LoVo (cell line): ENCODE results near the gene HTATIP2.
"Not testable (repeated sequence)": the region's sequence is repeated elsewhere in the genome, so short reads cannot be mapped to it uniquely, and the experiment has no call there.

Experiments used
- DNase-seq: peaks from one replicate; pipeline ENCODE4 v3.0.0-alpha.2; 2016; ENCODE audit warnings: low spot score

HTATIP2 gene

DNA sequence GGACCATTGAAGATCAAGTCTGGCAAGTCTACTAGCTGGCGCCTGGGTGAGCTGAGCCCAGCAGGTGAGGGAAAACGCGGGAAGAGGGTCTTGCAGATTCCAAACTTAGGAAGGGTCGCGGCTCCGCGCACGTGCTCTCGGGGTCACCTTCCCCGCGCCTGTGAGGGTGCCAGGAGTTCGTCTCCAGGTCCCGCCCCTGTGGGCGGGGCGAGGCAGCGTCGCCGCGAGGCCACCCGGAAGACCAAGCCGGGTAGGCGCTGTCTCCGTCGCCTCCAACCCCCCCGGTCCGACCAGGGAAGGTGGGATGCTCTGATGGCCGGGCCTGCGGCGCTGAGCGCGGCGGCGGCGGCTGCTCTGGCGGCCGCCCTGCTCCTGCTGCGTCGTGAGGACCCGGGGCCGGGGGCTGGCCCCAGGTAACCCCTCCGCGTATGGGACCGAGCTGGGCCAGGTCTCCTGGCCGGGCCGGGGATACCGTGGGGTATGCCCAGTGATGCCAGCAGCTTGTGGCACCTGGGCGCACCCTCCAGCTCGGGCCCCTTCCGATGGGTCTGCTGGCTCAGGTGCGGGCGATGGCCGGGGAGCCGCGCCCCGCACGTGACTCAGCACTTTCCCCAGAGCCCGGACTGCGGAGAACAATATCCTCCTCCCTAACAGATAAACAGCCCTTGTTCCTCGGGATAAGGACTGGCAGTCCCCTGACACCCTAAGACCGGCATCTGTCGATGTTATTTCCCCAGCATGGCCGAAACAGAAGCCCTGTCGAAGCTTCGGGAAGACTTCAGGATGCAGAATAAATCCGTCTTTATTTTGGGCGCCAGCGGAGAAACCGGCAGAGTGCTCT, at the start of gene HTATIP2:
HTATIP2 (plus strand) TSS at position 215 of the 841 bp plus-strand sequence; CDS start at position 739, 524 bp downstream.
- peak; percentile 77 for DNase-seq

DNA sequence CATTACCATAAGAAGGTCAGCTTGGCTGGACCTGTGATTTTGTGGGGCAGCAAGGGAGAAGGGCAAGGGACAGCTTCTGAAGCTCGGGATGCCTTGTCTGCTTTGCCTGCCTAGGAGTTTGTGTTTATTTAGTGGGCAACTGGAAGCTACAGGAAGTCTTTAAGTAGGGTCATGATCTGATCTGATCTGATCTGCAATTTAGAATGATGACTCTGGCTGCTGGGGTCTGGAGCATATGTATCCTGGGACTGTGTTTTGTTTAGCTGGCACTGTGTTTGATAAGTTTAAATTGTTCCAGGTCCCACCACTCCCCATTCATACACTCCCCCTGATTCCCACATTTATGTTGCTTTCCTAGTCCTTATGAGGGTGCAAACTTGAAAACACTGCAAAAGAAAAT, 47.7 kb upstream of the HTATIP2 start:
- DNase-seq: no peak

DNA sequence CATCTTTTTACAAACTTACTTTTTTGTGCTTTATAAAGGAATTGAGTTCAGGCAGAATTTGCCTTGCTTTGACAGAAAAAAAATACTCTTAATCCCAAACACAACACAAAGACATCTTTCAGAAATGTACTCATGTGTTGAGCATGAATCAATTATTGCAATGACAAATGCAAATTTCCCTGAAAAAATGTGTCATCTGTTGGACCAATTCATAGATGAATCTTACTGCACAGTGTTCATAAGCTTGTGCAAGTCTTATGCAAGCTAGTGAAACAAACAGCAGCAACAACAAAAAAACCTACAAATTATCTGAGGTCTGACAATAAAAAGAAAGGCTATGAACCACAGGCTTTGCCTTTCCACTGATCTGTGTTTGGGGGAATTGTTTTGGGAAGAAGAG, 42.3 kb upstream of the HTATIP2 start:
- no peak for DNase-seq

DNA sequence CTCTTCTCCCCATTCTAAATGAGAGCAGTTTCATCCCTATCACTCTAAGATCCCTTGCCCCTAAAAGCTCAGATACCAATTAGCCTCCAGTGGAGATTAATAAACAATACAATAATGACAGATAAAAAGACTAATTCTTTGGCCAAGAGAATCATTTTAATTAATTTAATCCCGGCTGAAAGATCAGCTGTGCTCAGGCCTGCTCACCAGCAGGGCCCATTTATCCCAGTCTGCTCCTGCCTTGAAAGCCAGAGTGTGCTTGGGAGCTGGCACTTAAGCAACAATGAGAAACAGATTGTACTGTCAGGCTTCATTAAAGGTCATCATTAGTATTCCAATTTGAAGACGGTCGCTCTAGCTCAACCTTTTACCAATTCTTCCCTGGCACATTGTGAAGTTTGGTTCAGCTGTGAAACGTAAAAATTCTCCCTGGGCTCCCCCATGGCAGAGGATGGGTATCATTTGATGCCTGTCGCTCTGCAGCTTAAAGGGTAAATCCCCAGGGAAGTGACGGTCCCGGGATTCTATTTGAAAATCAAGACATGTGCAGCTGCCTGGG, 36.1 kb upstream of the HTATIP2 start:
- no peak for DNase-seq

DNA sequence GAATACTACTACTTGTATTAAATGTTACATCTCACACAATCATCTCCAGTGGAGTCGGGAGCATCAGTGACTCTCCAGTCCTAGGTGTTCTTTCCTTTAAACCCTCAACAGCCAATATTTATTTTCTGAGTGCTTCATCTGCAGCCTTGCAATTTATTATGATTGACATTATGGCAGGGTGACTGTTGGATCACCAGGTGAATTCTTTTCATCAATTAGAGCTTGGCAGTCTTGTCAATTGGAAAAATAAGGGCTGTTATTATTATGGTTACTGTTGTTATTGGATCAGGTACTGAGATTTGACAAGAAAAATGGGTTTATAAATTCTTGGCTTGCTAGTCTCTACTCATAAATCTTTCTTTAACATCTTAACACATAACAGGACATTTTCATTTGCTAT, 27.5 kb upstream of the HTATIP2 start:
- DNase-seq: no peak

DNA sequence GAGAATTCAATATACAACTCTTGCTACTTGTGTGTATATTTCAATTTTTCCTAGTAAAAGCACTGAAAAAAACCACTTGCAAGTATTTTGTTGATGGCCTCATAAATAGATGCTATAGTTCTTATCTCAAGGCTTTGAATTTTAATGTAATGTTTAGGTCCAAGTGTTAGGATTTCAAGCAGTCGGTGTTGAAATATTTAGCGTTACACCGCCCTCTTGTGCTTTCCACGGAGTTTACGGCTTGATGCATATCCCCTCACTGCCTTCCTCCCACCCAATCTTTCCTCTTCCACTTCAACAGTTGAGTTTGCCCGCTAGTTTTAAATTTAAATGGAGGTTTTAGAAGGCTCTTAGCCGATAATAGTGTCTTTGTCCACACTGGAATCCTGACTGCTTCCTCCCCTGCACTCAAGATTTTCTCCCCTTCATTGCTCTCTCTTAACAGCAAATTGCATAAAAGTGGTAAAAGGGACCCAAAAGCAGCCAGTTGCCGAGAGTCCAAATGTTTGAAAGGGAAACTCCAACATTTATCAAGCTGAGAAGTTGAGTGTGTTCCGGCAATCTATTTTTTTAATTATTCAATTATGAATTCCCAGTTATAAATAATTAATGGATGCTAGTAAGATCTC, 25.9 kb upstream of the HTATIP2 start:
- no peak for DNase-seq

DNA sequence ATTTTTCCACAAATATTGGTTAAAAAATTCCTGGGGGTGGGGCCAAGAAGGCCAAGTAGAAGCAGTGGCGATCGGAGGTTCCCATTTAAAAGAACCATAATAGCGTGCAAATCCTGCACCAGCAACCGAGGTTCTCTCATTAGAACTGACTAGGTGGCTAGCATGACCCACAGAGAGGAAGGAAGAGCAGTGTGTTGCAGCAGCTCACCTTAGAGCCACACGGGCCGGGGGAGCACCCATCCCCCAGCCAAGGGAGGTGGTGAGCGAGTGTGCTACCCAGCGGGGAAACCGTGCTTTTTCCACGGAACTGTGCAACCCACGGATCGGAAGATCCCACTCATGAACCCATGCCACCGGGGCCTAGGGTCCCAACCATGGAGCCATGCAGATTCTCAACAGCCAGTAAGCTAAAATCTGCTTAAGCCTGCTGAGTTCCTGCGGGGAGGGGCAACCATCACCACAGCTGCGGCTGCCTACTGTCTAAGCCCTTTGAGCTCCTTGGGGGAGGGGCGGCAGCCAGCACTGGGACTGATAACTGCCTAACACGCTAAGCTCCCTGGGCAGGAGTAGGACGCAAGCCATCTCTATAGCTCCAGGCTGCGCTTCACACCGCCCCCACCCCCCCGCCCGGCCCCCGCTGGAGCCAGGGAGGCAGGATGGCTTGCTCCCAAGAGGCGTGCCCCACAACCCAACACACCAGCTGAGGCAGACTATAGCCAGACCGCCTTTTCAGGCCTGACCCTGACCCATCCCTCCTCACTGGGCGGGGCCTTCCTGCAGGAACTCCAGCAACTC, 21.0 kb upstream of the HTATIP2 start:
- no peak for DNase-seq

DNA sequence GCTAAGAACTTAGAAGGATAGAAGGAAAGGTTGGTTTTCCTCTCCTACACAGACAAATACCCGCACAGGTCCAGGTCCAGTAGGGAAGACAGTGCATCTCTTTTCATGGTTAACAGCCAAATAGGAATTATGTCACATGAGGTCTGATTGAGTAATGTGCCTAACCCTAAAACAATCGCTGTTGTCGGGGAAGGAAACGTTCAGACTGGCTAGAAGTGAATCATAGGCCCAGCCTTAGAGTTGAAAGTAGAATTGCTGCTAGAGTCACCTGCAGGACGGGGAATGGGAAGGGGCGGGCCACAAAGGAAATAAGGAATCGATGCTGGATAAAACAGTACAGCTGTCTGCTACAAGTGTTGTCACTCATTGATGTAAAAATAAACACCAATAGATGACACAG, 12.4 kb upstream of the HTATIP2 start:
- DNase-seq: no peak

DNA sequence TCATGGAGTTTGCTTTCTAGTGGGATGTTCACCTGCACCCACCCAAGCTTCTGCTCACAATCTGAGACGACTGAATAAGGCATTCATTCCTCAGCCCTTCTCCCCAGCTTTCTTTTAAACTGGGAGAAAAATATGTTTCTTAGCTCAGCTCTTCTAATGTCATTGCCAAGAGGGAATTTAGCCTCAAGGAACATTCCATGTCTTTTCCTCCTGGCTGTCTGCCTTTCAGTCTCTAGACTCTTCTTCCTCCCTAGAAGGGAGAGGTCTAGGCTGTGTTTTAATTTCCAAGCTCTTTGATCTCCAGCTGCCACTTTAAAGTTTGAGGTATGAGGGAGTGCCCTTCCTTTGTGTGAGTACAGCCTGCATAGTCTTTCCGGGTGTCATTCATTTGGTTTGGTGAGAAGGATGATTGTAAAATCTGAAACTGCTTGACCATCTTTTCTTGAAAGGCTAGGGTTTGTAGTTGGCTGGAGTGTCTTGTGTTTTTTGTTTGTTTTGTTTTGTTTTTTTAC, 11.7 kb upstream of the HTATIP2 start:
- DNase-seq: no peak

DNA sequence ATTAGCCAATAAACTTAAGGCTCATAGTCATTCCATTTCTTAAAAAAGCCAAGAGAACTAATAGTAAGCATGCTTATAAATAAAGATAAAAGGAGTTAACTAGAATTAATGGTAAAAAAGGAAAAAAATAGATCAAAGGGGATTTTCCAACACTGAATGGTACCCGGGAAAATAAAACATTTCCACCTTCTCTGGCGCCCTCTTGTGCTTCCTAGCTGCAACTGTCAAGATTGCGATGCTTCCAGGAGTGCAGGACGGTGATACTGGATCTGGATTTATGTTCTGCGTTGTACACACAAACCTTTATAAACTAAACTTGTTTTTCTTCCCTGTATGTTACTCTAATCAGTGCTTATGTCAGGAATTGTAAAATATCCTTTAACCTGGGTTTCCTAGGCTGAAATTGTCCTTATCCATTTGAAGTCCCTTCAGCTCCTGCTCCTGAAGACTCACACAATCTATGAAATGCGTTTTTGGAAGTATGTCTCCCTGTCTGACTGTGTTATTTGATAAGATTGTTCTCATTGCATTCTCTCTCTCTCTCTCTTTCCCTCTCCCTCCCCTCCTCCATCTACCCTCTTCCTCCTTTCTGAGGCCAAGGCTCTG, 9.6 kb upstream of the HTATIP2 start:
- peak; percentile 38 for DNase-seq

DNA sequence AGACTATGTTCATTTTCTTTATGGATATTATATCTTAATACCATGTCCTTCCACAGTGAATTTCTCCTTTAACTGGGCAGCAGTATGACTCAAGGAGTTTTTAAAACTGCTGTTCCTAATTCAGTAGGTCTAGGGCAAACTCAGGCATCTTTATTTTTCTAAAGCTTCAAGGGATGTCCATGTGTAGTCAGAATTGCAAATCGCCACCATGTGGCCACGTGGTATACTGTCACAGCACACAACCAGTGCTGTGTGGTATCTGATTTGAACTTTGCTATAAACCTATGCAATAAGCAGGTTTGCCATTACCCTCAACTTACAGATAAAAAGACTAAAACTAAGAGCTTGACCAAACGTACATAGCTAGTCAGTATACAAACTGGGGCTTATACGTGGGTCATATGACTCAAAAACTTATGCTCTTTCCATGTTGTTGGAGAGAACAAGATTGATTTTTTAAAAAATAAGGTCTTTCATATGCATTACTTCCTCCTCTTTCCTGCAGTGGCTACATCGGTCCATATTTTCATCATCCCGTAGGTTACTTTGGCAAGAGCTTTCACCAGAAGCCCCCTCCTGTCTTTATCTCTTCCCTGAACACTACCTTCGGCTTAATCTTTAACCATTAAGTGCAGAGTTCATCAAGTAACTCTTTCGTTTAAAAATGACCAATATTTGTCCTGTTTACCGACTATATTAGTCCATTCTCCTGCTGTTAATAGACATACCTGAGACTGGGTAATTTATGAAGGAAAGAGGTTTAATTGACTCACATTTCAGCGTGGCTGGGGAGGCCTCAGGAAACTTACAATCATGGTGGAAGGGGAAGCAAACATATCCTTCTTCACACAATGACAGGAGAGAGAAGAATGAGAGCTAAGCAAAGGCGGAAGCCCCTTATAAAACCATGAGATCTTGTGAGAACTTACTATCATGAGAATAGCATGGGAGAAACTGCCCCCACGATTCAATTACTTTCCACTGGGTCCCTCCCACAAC, 8.0 kb upstream of the HTATIP2 start:
- peak; percentile 38 for DNase-seq

DNA sequence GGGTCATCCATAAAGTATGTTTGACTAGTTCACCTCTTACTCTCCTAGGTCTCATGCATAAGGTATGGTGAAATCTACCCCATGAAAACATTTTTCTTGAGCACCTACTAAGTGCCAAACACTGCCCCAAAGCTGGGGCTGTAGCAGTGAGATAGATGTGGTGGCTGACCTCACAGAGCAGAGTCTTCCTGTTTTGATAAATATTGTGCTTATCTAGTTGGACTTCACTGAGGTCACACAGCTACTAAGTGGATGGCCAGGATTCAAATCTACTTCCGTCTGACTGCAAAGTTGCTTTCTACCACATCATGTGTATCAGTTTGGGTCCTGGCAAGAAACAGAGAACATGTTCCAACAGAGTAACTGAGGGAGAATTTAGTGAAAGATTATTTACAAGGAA, 6.4 kb upstream of the HTATIP2 start:
- DNase-seq: no peak

DNA sequence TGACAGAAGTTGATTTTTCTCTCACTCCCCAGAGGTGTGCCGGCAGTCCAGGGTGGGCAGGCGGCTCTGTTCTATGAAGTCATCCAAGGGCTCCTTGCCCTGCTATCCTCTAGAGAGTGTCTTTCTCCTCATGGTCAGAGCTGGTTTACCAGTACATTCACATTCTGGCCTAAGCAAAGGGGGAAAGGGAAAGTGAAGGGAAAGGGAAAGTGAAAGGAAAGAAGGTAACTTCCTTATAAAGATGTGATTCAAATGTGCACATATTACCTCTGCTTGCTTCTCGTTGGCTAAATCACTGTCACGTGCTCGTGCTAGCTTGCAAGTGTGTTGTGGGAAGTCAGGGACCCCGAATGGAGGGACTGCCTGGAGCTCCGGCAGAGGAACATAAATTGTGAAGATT, 2.9 kb upstream of the HTATIP2 start:
- DNase-seq: peak; percentile 62

DNA sequence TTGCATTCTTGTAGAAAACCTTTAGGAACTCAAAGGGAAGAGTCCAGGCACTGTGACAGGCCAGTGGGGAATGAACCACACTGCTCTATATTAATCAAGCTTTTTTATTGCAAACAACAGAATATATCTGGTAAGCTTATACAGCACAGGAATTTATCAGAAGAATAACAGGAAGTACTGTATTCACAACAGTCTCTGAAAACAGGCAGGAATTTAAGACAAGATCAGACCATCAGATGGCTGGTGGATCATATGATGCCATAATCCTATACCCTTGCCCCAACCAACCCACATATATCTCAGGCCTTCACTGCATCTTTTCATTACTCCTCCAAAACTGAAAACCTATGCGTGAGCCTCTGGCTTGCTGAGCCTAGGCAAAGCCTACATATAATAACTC, 1.0 kb upstream of the HTATIP2 start:
- DNase-seq: no peak

DNA sequence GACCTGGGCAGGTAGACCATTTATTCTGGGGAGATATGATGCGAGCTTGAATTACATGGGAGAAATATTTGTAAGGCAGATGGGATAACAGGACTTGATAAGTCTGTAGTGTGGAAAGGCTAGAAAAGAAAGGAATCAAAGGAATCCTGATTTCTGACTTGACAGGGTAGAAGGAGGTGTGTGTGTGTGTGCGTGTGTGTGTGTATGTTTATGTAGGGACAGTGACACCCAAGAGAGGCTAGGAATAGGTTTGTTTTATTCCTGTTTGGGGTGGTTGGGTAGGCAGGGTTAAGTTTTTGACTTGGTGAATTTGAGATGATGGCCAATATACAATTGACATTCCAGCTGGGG, 390 bp upstream of the HTATIP2 start:
- DNase-seq: no peak

DNA sequence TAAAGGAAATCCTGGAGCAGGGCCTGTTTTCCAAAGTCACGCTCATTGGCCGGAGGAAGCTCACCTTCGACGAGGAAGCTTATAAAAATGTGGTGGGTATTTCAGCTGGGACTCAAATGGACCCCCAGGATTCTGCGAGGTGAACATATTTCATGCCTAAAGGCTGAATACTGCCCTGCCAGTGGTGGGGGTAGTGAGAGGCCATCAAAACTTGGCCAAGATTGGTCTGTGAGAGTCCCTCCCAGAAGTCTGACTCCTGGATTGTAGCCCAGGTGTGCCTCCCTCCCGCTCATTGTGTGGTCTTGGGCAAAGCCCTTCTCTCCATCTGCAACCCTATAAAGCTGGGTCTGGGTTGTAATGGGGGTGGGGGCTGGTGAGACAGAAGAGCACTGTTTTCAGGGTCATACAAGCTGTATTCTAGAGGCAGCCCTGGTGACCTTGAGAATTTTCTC, 853 bp downstream of the HTATIP2 start:
- no peak for DNase-seq

DNA sequence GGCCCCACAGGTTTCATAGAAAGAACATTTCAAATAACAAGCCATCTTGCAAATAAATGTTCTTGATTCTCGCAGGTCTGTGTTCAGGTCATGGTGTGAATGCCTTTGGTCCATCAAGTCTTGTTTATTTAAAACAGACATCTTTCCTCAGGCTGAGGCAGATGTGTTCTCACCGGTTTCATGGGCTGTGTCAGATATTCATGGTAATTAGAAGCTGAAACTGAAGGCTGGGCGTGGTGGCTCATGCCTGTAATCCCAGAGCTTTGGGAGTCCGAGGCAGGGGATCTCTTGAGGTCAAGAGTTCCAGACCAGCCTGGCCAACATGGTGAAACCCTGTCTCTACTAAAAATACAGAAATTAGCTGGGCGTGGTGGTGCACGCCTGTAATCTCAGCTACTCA, 2.0 kb downstream of the HTATIP2 start:
- DNase-seq: not testable (repeated sequence)

DNA sequence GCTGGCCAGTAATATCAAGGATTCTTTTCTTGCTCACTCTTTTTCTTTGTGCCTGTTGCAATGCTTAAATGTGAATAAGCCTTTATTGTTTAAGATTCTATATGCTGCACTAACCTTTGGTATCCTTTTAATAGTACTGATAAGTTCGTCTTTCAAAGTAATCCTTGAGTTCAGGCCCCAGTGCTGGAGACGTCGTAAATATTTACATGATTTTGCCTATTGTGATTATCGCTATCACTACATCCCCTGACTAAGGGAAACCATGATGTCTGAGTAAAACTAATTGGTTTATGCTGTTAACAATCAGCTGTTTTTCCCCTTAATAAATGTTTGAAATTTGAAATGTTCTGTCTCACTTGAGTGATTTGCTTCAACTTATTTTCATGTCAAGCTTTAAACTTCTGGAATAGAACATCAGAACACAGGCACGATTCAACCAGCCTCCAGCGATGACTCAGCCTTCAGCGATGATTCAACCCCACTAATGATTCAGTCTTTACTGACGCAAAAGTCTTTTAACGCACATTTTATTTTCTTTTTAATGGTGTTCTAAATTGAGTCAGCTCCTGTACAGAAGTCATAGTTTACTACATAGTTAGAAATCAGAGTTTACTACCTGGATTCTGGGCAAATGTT, 3.9 kb downstream of the HTATIP2 start:
- DNase-seq: peak; percentile 79

DNA sequence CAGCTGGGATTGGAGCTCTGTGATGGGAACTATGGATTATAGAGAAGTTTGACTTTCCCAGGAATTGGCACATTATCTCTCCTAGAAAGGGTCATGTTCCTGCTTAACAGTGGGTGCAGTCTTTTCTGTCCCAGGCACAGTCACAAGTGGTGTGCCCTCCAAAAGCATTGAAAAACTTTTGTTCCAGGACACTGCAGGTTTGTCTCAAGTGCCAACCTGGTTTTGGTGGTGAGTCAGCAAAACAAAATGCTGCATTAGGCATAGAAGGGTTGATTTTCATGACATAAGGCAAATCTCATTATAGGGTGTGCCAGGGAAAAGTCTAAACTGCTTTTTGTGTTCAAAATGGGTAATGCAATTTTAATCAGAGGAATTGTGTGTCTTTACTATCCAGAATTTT, 4.9 kb downstream of the HTATIP2 start:
- no peak for DNase-seq

DNA sequence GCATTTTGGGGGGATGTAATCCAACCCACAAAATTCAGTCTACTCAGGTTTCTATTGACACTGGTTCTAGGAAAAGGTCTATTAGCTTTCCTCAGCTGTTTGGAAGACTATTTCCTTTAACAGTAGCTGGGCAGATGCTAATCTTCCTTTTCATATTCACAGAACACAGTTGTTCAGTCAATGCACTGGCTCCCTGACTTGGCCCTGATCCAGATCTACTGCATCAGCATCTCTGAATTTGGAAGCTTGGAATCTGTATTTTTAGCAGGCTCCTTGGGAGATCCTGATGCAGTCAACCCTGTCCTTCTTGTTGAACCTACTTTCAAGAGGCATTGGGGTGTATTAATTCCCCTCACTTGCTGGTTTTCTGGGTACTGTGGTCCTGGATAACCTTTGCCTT, 6.3 kb downstream of the HTATIP2 start:
- DNase-seq: no peak
